ENCODE data around the gene RAPGEF5. TPM values are rescaled to one million over a fixed set of nuclear protein-coding genes. Genes with fewer than 3 reads are reported as not detected.

The RAPGEF5 gene
- total and polyA plus RNA-seq, 2 donors = 6.1 to 30.5 TPM

GRCh38 chr7:22207724-22208225, 149.2 kb downstream of the RAPGEF5 start:
- Histone ChIP-seq H3K27me3 (ENCODE audit: control insufficient read depth in 2 of 2, insufficient read depth in 1 of 2, low read length in 1 of 2) (no peaks in the 10 kb centered on the region), H3K4me1 (ENCODE audit: control insufficient read depth in 2 of 2, insufficient read depth in 2 of 2, low read length in 2 of 2) (peaks cover 0 to 4% of the 10 kb centered on the region in 2 donors), H3K27ac (ENCODE audit: low read depth in 1 of 2, low read length in 1 of 2) (peak overlapping the region in 1 of 2 donors; percentile 9), H3K36me3 (ENCODE audit: control insufficient read depth in 2 of 2, insufficient read depth in 2 of 2, low read length in 1 of 2) (peaks cover 10 to 30% of the 10 kb centered on the region in 2 donors), H3K4me3 (ENCODE audit: low read length in 2 of 2) (no peak overlapping the region), H3K9me3 (ENCODE audit: control insufficient read depth in 2 of 2, insufficient read depth in 1 of 2, low read length in 1 of 2) (no peaks in the 10 kb centered on the region)
- WGBS = 92% methylated on average over 1 of the region's 1 CpG
- no peak for DNase-seq (ENCODE audit: low read depth in 6 of 9, low spot score in 9 of 9)

GRCh38 chr7:22205631-22206030, 151.3 kb downstream of the RAPGEF5 start:
- H3K4me3 ChIP-seq (ENCODE audit: low read length in 2 of 2) = no peak overlapping the region
- peaks cover 13 to 38% of the 10 kb centered on the region in 2 donors for H3K36me3 ChIP-seq (ENCODE audit: control insufficient read depth in 2 of 2, insufficient read depth in 2 of 2, low read length in 1 of 2)
- DNase-seq (ENCODE audit: low read depth in 6 of 9, low spot score in 9 of 9) = no peak
- H3K4me1 ChIP-seq (ENCODE audit: control insufficient read depth in 2 of 2, insufficient read depth in 2 of 2, low read length in 2 of 2) = peaks cover 0 to 11% of the 10 kb centered on the region in 2 donors
- no peaks in the 10 kb centered on the region for H3K9me3 ChIP-seq (ENCODE audit: control insufficient read depth in 2 of 2, insufficient read depth in 1 of 2, low read length in 1 of 2)
- H3K27ac ChIP-seq (ENCODE audit: low read depth in 1 of 2, low read length in 1 of 2) = no peak overlapping the region
- H3K27me3 ChIP-seq (ENCODE audit: control insufficient read depth in 2 of 2, insufficient read depth in 1 of 2, low read length in 1 of 2) = no peaks in the 10 kb centered on the region

GRCh38 chr7:22204312-22204711, 152.6 kb downstream of the RAPGEF5 start:
- Histone ChIP-seq H3K27me3 (ENCODE audit: control insufficient read depth in 2 of 2, insufficient read depth in 1 of 2, low read length in 1 of 2) (no peaks in the 10 kb centered on the region), H3K9me3 (ENCODE audit: control insufficient read depth in 2 of 2, insufficient read depth in 1 of 2, low read length in 1 of 2) (no peaks in the 10 kb centered on the region), H3K4me1 (ENCODE audit: control insufficient read depth in 2 of 2, insufficient read depth in 2 of 2, low read length in 2 of 2) (peaks cover 0 to 11% of the 10 kb centered on the region in 2 donors), H3K36me3 (ENCODE audit: control insufficient read depth in 2 of 2, insufficient read depth in 2 of 2, low read length in 1 of 2) (peaks cover 13 to 42% of the 10 kb centered on the region in 2 donors), H3K27ac (ENCODE audit: low read depth in 1 of 2, low read length in 1 of 2) (peak overlapping the region in 1 of 2 donors; percentile 7), H3K4me3 (ENCODE audit: low read length in 2 of 2) (no peak overlapping the region)
- WGBS = 93% methylated on average over 4 of the region's 4 CpGs
- no peak for DNase-seq (ENCODE audit: low read depth in 6 of 9, low spot score in 9 of 9)

- Histone ChIP-seq H3K27ac (ENCODE audit: low read depth in 1 of 2, low read length in 1 of 2) (peak overlapping the region in 1 of 2 donors; percentile 41), H3K4me3 (ENCODE audit: low read length in 2 of 2) (no peak overlapping the region), H3K9me3 (ENCODE audit: control insufficient read depth in 2 of 2, insufficient read depth in 1 of 2, low read length in 1 of 2) (no peaks in the 10 kb centered on the region), H3K36me3 (ENCODE audit: control insufficient read depth in 2 of 2, insufficient read depth in 2 of 2, low read length in 1 of 2) (peaks cover 13 to 50% of the 10 kb centered on the region in 2 donors), H3K27me3 (ENCODE audit: control insufficient read depth in 2 of 2, insufficient read depth in 1 of 2, low read length in 1 of 2) (no peaks in the 10 kb centered on the region), H3K4me1 (ENCODE audit: control insufficient read depth in 2 of 2, insufficient read depth in 2 of 2, low read length in 2 of 2) (peaks cover 0 to 11% of the 10 kb centered on the region in 2 donors)
- 100% methylated on average over 1 of the region's 1 CpG for WGBS
- no peak for DNase-seq (ENCODE audit: low read depth in 6 of 9, low spot score in 9 of 9)
Measured at GRCh38 chr7:22202141-22202540, 154.8 kb downstream of the RAPGEF5 start.

- Histone ChIP-seq H3K4me1 (ENCODE audit: control insufficient read depth in 2 of 2, insufficient read depth in 2 of 2, low read length in 2 of 2) (peaks cover 0 to 11% of the 10 kb centered on the region in 2 donors), H3K27ac (ENCODE audit: low read depth in 1 of 2, low read length in 1 of 2) (no peak overlapping the region)
Measured at GRCh38 chr7:22201186-22201880, 155.6 kb downstream of the RAPGEF5 start.

GRCh38 chr7:22200777-22201176, 156.2 kb downstream of the RAPGEF5 start:
- Histone ChIP-seq H3K36me3 (ENCODE audit: control insufficient read depth in 2 of 2, insufficient read depth in 2 of 2, low read length in 1 of 2) (peaks cover 13 to 55% of the 10 kb centered on the region in 2 donors), H3K27ac (ENCODE audit: low read depth in 1 of 2, low read length in 1 of 2) (no peak overlapping the region), H3K9me3 (ENCODE audit: control insufficient read depth in 2 of 2, insufficient read depth in 1 of 2, low read length in 1 of 2) (no peaks in the 10 kb centered on the region), H3K27me3 (ENCODE audit: control insufficient read depth in 2 of 2, insufficient read depth in 1 of 2, low read length in 1 of 2) (no peaks in the 10 kb centered on the region), H3K4me1 (ENCODE audit: control insufficient read depth in 2 of 2, insufficient read depth in 2 of 2, low read length in 2 of 2) (peaks cover 0 to 11% of the 10 kb centered on the region in 2 donors), H3K4me3 (ENCODE audit: low read length in 2 of 2) (no peak overlapping the region)
- DNase-seq (ENCODE audit: low read depth in 6 of 9, low spot score in 9 of 9) = no peak

More at GRCh38 chr7:22201186-22201880, 155.6 kb downstream of the RAPGEF5 start:
- no peak overlapping the region for H3K4me3 ChIP-seq (ENCODE audit: low read length in 2 of 2)
- no peaks in the 10 kb centered on the region for H3K9me3 ChIP-seq (ENCODE audit: control insufficient read depth in 2 of 2, insufficient read depth in 1 of 2, low read length in 1 of 2)
- 94% methylated on average over 4 of the region's 4 CpGs for WGBS
- no peak for DNase-seq (ENCODE audit: low read depth in 6 of 9, low spot score in 9 of 9)
- no peaks in the 10 kb centered on the region for H3K27me3 ChIP-seq (ENCODE audit: control insufficient read depth in 2 of 2, insufficient read depth in 1 of 2, low read length in 1 of 2)
- H3K36me3 ChIP-seq (ENCODE audit: control insufficient read depth in 2 of 2, insufficient read depth in 2 of 2, low read length in 1 of 2) = peaks cover 13 to 54% of the 10 kb centered on the region in 2 donors

- Histone ChIP-seq H3K27me3 (ENCODE audit: control insufficient read depth in 2 of 2, insufficient read depth in 1 of 2, low read length in 1 of 2) (no peaks in the 10 kb centered on the region), H3K9me3 (ENCODE audit: control insufficient read depth in 2 of 2, insufficient read depth in 1 of 2, low read length in 1 of 2) (no peaks in the 10 kb centered on the region), H3K4me1 (ENCODE audit: control insufficient read depth in 2 of 2, insufficient read depth in 2 of 2, low read length in 2 of 2) (peaks cover 0 to 11% of the 10 kb centered on the region in 2 donors), H3K4me3 (ENCODE audit: low read length in 2 of 2) (no peak overlapping the region), H3K36me3 (ENCODE audit: control insufficient read depth in 2 of 2, insufficient read depth in 2 of 2, low read length in 1 of 2) (peaks cover 13 to 60% of the 10 kb centered on the region in 2 donors), H3K27ac (ENCODE audit: low read depth in 1 of 2, low read length in 1 of 2) (no peak overlapping the region)
- DNase-seq (ENCODE audit: low read depth in 6 of 9, low spot score in 9 of 9) = no peak
- 90% methylated on average over 4 of the region's 4 CpGs for WGBS
Measured at GRCh38 chr7:22200238-22200637, 156.7 kb downstream of the RAPGEF5 start.

- peaks cover 0 to 8% of the 10 kb centered on the region in 2 donors for H3K4me1 ChIP-seq (ENCODE audit: control insufficient read depth in 2 of 2, insufficient read depth in 2 of 2, low read length in 2 of 2)
- H3K27me3 ChIP-seq (ENCODE audit: control insufficient read depth in 2 of 2, insufficient read depth in 1 of 2, low read length in 1 of 2) = no peaks in the 10 kb centered on the region
- 99% methylated on average over 3 of the region's 3 CpGs for WGBS
- H3K4me3 ChIP-seq (ENCODE audit: low read length in 2 of 2) = no peak overlapping the region
- H3K27ac ChIP-seq (ENCODE audit: low read depth in 1 of 2, low read length in 1 of 2) = no peak overlapping the region
- H3K9me3 ChIP-seq (ENCODE audit: control insufficient read depth in 2 of 2, insufficient read depth in 1 of 2, low read length in 1 of 2) = no peaks in the 10 kb centered on the region
- peaks cover 14 to 51% of the 10 kb centered on the region in 2 donors for H3K36me3 ChIP-seq (ENCODE audit: control insufficient read depth in 2 of 2, insufficient read depth in 2 of 2, low read length in 1 of 2)
- DNase-seq (ENCODE audit: low read depth in 6 of 9, low spot score in 9 of 9) = no peak
Measured at GRCh38 chr7:22197376-22197775, 159.6 kb downstream of the RAPGEF5 start.

GRCh38 chr7:22196429-22196828, 160.5 kb downstream of the RAPGEF5 start:
- no peak for DNase-seq (ENCODE audit: low read depth in 6 of 9, low spot score in 9 of 9)
- WGBS = 98% methylated on average over 6 of the region's 6 CpGs
- H3K27me3 ChIP-seq (ENCODE audit: control insufficient read depth in 2 of 2, insufficient read depth in 1 of 2, low read length in 1 of 2) = no peaks in the 10 kb centered on the region
- H3K27ac ChIP-seq (ENCODE audit: low read depth in 1 of 2, low read length in 1 of 2) = no peak overlapping the region
- H3K4me1 ChIP-seq (ENCODE audit: control insufficient read depth in 2 of 2, insufficient read depth in 2 of 2, low read length in 2 of 2) = peaks cover 0 to 3% of the 10 kb centered on the region in 2 donors
- no peak overlapping the region for H3K4me3 ChIP-seq (ENCODE audit: low read length in 2 of 2)
- H3K36me3 ChIP-seq (ENCODE audit: control insufficient read depth in 2 of 2, insufficient read depth in 2 of 2, low read length in 1 of 2) = peaks cover 11 to 45% of the 10 kb centered on the region in 2 donors
- no peaks in the 10 kb centered on the region for H3K9me3 ChIP-seq (ENCODE audit: control insufficient read depth in 2 of 2, insufficient read depth in 1 of 2, low read length in 1 of 2)
